Activated naive CD4-positive, alpha-beta T cell treated with anti-CD3 and anti-CD28 coated beads, Interleukin-2, amount 50 U/mL, for 72 hours (primary cell): Measurements from ENCODE around the gene CCDC18. TPM values are rescaled to one million over a fixed set of nuclear protein-coding genes. Genes with fewer than 3 reads are reported as not detected.
"Not testable (repeated sequence)": the region's sequence is repeated elsewhere in the genome, so short reads cannot be mapped to it uniquely, and the experiment has no call there.

Experiments
- ATAC-seq, 2 donors: fragments of 150-1000 bp; cut with Tn5 transposase; 2 replicates each; pipeline ENCODE4 v1.10.0; 2021; ENCODE audit warnings: mild to moderate bottlenecking in 2 of 2, moderate library complexity in 2 of 2
- DNase-seq, 2 donors: peaks; one replicate each; pipeline ENCODE4 v3.0.0; 2021 to 2022; ENCODE audit warnings: low spot score in 2 of 2
- H3K27ac Mint-ChIP-seq, 2 donors: one replicate each; pipeline ENCODE4 v1.8.0; 2022; ENCODE audit warnings: mild to moderate bottlenecking in 2 of 2, mixed read lengths in 2 of 2
- H3K36me3 Mint-ChIP-seq, 2 donors: one replicate each; pipeline ENCODE4 v1.8.0; 2022; ENCODE audit warnings: mixed read lengths in 2 of 2
- H3K9me3 Mint-ChIP-seq, 2 donors: one replicate each; pipeline ENCODE4 v1.8.0; 2022; ENCODE audit warnings: mixed read lengths in 2 of 2
- total RNA-seq, 2 donors: library from RNA; stranded (reverse); gene quantifications; one replicate each; pipeline ENCODE4 v1.2.3, GENCODE V29; 2022

Gene CCDC18
- total RNA-seq, 2 donors from 2014 or later: 9.6 to 22.6 TPM

DNA sequence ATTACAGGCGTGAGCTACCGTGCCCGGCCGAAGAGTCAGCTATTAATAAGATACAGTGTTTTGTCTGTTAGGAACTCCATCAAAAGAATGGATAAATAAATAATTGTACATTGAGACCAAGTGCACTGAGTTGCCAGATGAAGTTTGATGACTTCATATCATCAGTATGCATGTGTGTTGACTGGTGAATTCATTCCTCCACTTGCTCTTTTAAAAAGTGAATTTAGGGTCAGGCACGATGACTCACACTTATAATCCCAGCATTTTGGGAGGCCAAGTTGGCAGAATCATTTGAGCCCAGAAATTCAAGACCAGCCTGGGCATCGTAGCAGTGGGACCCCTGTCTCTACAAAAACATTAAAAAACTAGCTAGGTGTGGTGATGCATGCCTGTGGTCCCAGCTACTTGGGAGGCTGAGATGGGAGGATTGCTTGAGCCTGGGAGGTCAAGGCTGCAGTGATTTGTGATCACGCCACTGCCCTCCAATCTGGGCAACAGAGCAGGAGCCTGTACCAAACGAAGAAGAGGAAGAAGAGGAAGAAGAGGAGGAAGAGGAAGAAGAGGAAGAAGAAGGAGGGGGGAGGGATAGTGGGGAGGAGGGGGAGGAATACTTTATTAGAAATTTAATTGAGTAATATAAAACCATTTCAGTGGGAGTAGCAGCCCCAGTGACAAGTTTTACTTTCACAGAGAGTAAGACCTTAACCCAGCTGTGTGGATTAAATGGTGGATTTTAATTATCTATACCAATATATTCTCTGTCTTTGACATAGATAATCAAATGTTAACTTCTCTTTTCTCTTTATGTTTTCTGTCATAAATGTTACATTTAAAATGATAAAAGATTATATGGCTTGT, 74.9 kb downstream of the CCDC18 start:
- H3K36me3 Mint-ChIP-seq: peaks cover 18 to 31% of the 10 kb centered on the region in 2 donors

DNA sequence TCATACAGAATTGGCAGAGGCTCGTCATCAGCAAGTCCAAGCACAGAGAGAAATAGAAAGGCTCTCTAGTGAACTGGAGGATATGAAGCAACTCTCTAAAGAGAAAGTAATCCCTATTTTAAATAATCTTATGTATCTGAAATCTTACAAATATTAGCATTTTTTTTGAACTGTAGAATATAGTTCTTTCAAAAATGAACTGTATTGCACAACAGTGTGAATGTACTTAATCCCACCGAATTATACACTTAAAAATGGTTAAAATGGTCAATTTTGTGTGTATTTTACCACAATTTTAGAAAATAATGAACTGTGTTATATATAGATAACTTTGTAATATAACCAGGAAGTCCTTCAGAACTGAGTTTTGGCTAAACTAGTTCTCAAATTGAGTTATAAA, 75.9 kb downstream of the CCDC18 start:
- peaks cover 6 to 8% of the 10 kb centered on the region in 2 donors for H3K9me3 Mint-ChIP-seq
- no peak overlapping the region for H3K27ac Mint-ChIP-seq
- ATAC-seq (no peak), DNase-seq (no peak)
- H3K36me3 Mint-ChIP-seq: peaks cover 18 to 30% of the 10 kb centered on the region in 2 donors

More for the DNA sequence above, 74.9 kb downstream of the CCDC18 start:
- DNase-seq: no peak
- peaks cover 6 to 8% of the 10 kb centered on the region in 2 donors for H3K9me3 Mint-ChIP-seq
- no peak overlapping the region for H3K27ac Mint-ChIP-seq
- no peak for ATAC-seq

DNA sequence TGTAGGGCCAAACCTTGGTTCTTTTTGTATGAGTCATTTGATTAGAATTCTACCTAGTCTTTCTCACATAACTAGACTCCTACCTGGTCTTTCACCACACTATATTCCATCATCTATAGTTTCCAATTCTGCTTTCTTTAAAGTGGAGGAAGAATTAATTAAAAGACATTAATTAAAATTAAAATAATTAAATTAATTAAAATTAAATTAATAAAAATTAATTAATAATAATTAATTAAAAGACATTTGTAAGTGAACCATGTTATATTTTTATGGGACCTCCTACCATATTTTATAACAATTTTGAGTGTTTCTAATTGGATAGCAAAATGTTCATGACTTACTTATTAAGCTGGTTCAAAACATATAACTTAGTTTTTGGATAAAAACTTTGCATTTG, 77.4 kb downstream of the CCDC18 start:
- H3K9me3 Mint-ChIP-seq: peaks cover 8 to 11% of the 10 kb centered on the region in 2 donors
- ATAC-seq (no peak), DNase-seq (no peak)
- no peak overlapping the region for H3K27ac Mint-ChIP-seq
- peaks cover 18 to 31% of the 10 kb centered on the region in 2 donors for H3K36me3 Mint-ChIP-seq

DNA sequence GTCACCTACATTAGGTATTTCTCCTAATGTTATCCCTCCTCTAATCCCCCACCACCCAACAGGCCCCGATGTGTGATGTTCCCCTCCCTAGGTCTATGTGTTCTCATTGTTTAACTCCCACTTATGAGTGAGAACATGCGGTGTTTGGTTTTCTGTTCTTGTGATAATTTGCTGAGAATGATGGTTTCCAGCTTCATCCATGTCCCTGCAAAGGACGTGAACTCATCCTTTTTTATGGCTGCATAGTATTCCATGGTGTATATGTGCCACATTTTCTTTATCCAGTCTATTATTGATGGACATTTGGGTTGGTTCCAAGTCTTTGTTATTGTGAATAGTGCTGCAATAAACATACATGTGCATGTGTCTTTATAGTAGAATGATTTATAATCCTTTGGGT, 80.2 kb downstream of the CCDC18 start:
- not testable (repeated sequence) for H3K27ac Mint-ChIP-seq, DNase-seq, ATAC-seq
- Mint-ChIP-seq H3K9me3 (peaks cover 15 to 19% of the 10 kb centered on the region in 2 donors), H3K36me3 (peaks cover 30 to 48% of the 10 kb centered on the region in 2 donors)

DNA sequence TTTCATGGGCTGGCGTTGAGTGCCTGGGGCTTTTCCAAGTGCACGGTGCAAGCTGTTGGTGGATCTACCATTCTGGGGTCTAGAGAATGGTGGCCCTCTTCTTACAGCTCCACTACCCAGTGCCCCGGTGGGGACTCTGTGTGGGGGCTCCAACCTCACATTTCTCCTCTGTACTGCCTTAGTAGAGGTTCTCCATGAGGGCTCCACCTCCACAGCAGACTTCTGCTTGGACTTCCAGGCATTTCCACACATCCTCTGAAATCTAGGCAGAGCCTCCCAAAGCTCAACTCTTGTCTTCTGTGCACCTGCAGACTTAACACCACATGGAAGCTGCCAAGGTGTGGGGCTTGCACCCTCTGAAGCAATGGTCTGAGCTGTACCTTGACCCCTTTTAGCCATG, 82.1 kb downstream of the CCDC18 start:
- ATAC-seq (no peak), DNase-seq (no peak)
- Mint-ChIP-seq H3K36me3 (peaks cover 37 to 67% of the 10 kb centered on the region in 2 donors), H3K9me3 (peaks cover 18 to 24% of the 10 kb centered on the region in 2 donors), H3K27ac (no peak overlapping the region)

DNA sequence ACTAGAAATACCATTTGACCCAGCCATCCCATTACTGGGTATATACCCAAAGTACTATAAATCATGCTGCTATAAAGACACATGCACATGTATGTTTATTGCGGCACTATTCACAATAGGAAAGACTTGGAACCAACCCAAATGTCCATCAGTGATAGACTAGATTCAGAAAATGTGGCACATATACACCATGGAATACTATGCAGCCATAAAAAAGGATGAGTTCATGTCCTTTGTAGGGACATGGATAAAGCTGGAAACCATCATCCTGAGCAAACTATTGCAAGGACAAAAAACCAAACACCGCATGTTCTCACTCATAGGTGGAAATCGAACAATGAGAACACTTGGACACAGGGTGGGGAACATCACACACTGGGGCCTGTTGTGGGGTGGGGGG, 88.4 kb downstream of the CCDC18 start:
- not testable (repeated sequence) for H3K27ac Mint-ChIP-seq, ATAC-seq, DNase-seq, H3K9me3 Mint-ChIP-seq
- H3K36me3 Mint-ChIP-seq: peaks cover 20 to 43% of the 10 kb centered on the region in 2 donors

DNA sequence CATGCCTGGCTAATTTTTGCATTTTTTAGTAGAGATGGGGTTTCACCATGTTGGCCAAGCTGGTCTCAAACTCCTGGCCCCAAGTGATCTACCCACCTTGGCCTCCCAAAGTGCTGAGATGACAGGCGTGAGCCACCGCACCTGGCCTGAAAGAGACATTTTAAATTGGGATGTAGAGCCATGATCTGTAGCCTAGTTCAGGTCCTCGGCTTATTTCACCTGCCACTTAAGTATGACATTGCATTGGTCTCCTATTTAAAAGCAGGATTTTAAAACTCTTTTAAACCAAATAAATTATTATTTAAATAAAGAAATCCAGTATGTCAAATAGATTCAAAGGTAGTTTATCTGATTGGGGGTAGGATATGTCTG, 94.7 kb downstream of the CCDC18 start:
- not testable (repeated sequence) for DNase-seq, H3K9me3 Mint-ChIP-seq, H3K36me3 Mint-ChIP-seq, ATAC-seq, H3K27ac Mint-ChIP-seq

DNA sequence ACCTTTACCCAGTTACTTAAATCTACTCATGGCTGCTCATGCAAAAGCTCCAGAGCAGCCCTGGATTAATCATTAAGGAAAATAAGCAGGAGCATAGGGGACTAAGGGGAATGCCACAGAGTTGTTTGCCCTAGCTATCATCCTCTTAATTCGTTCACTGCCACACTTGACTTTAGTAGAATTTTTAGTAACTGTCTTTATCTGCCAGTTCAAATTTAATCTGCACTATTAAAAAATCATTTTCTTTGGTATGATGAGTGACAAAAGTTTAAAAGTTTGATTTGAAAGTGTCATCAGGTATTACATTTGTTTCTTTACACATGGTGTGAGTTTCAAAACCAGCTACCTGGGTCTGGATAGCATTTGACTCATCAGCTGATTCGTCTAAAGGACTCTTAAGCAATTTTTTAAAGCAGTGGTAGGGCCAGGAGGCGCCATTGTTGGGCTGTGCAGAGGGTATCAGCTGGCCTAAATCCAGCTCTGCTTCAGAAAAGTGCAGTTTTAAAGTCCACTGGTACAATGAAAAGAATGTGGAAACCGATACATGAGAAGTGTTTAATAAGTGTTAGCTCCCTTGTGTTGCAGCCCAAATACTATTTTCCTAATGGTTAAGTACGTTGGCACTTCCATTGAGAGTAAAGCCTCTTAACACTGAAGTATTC, 95.2 kb downstream of the CCDC18 start:
- H3K9me3 Mint-ChIP-seq: peaks cover 6 to 7% of the 10 kb centered on the region in 2 donors
- H3K36me3 Mint-ChIP-seq: peaks cover 9 to 12% of the 10 kb centered on the region in 2 donors
- no peak for ATAC-seq
- no peak for DNase-seq
- H3K27ac Mint-ChIP-seq: no peak overlapping the region

DNA sequence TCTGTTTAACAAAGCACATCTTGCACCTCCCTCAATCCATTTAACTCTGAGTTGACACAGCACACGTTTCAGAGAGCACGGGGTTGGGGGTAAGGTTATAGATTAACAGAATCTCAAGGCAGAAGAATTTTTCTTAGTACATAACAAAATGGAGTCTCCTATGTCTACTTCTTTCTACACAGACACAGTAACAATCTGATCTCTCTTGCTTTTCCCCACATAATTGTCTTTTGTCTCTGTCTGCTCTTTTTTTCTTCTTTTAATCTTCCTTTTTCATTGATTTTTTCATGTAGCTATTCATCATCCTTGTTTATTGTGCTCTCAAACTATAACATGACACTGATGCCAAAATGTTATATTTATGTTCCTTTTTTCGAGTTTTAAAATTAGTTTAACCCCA, 97.0 kb downstream of the CCDC18 start:
- H3K36me3 Mint-ChIP-seq: peaks cover 9 to 14% of the 10 kb centered on the region in 2 donors
- ATAC-seq, H3K9me3 Mint-ChIP-seq, H3K27ac Mint-ChIP-seq, DNase-seq: not testable (repeated sequence)

DNA sequence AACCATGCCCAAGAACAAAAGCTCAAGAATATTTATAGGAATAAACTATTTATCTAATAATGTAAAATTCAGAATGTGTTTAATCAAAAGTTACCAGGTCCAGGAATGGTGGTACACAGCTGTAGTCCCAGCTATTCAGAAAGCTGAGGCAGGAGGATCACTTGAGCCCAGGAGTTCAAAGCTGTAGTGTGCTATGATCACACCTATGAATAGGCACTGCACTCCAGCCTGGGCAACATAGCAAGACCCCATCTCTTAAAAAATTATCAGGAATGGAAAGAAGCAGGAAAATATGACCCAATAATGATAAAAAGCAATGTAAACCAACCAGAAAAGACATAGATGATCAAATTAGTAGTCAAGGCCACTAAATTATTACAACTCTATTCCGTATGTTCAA, 103.0 kb downstream of the CCDC18 start:
- H3K27ac Mint-ChIP-seq: peak overlapping the region in 1 of 2 donors; percentile 18
- peaks cover 21 to 22% of the 10 kb centered on the region in 2 donors for H3K36me3 Mint-ChIP-seq
- ATAC-seq (no peak), DNase-seq (no peak)
- H3K9me3 Mint-ChIP-seq: peaks cover 6 to 7% of the 10 kb centered on the region in 2 donors

DNA sequence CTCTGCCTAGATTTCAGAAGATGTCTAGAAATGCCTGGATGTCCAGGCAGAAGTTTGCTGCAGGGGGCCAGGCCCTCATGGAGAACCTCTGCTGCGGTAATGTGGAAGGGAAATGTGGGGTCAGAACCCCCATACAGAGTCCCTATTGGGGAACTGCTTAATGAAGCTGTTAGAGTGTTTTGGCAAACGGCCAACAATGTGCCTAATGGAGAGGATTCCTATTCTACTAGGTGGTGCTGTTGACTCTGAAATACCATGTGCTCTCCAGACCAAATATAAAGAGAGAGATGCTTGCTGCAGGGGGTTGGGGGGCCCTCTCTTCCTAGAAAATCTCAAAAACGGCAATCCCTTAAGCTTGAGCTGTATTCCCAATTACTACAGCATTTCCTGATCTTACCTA, 108.0 kb downstream of the CCDC18 start:
- peaks cover 21 to 23% of the 10 kb centered on the region in 2 donors for H3K36me3 Mint-ChIP-seq
- H3K9me3 Mint-ChIP-seq: no peaks in the 10 kb centered on the region
- no peak overlapping the region for H3K27ac Mint-ChIP-seq
- no peak for ATAC-seq
- no peak for DNase-seq

DNA sequence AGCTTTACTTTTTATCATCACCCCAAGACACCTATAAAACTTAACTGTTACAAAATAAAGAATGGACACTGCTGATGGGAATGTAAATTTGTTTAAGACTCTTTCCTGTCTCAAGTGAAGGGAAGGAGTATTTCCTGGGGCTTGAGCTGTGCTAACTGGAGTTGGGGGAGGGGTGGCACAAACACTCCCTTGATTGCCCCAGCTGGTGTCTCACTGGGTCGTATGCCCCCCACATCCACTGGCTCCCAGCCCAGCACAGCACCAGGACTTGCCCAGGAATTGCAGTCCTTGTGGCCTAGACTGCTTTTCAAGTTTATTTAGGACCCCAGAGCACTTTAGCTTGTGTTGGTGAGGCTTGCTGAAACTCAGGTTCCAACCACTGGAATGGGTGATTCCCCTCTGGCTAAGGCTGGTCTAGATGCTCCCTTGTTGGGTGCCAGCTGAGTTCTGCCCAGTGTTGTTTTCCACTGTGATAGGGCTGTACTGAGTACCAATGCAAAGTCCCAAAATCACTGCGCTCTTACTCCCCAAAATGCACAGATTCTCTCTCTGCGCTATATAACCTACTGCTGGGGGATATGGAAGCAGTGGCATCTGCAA, 116.1 kb downstream of the CCDC18 start:
- H3K36me3 Mint-ChIP-seq: no peaks in the 10 kb centered on the region
- H3K27ac Mint-ChIP-seq: no peak overlapping the region
- ATAC-seq (no peak), DNase-seq (no peak)
- H3K9me3 Mint-ChIP-seq: no peaks in the 10 kb centered on the region

DNA sequence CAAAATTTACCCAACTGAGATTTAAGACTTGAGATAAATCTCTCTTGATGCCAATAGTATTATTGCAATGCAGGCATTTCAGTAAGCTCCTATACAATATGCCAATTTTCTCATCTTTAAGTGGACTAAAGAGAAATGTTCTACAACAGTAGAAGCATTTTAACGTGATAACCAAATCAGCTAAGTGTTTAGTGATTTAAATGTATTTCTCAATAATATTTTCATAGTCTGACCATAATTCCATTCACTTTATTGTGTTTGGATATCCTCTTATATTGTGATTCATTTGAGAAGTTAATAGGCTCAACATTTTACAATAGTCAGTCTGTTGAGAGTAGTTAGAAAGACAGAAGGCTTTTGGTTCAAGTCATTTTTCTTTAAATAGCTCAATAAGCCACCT, 120.6 kb downstream of the CCDC18 start:
- ATAC-seq (no peak), DNase-seq (no peak)
- H3K36me3 Mint-ChIP-seq: no peaks in the 10 kb centered on the region
- H3K9me3 Mint-ChIP-seq: no peaks in the 10 kb centered on the region
- no peak overlapping the region for H3K27ac Mint-ChIP-seq

DNA sequence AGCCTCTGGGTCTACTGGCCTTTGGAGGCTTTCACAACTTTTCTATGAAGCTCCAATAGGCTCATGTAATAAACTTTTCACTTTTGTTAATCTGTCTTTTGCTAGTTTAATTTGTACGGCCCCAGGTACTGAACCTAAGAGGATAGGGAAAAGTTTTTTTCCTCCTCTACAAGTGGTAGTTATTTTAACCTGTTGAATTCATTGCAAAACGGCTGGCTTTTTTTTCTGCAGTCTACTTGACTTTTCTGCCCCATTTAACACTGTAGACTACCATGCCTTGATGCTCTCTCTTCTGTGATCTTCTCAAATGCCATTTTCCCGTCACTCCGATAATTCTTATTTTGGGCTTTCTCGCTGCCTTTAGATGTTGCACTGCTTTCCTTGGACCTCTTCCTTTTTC, 121.6 kb downstream of the CCDC18 start:
- DNase-seq (no peak), ATAC-seq (no peak)
- Mint-ChIP-seq H3K36me3 (no peaks in the 10 kb centered on the region), H3K27ac (no peak overlapping the region), H3K9me3 (no peaks in the 10 kb centered on the region)

DNA sequence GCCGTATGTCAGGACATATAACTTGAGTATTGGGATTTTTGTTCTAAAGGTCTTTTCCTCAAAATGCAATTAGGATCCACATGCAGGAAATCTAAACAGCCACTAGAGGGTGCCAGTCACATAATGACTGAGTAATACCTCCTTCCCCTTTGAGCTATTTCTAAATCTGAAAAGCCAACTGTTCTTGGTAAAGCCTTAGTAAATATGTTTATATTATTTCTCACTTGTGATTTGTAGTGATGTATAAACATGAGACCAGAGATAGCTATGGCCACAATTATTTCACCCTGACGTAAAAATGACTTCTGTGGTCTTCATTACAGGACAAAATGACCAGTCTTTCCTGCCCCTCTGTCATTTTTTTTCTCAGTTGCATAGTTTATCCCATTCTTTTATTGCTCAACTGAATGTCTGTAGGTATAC, 124.2 kb downstream of the CCDC18 start:
- ATAC-seq: peak; percentile 47 to 63
- Mint-ChIP-seq H3K27ac (no peak overlapping the region), H3K36me3 (no peaks in the 10 kb centered on the region), H3K9me3 (no peaks in the 10 kb centered on the region)
- DNase-seq: peak in 1 of 2 donors; percentile 12

DNA sequence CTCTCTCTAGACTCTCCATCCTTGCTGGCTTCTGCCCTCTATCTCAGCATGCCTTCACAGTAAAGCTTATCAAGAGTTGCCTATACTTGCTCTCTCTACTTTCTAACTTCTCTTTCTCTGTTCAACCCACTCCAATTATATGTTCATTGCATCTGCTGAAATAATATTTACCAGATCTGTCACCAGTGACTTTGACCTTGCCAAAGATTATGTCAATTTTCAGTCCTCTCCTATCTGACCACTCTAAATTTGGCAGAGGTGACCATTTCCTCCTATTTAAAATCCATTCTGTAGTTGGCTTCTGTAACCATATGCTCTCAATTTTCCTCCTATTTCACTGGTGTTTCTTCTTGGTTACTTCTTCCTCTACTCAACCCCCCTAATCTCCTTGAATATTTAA, 126.4 kb downstream of the CCDC18 start:
- no peak for DNase-seq
- no peak for ATAC-seq
- Mint-ChIP-seq H3K9me3 (no peaks in the 10 kb centered on the region), H3K36me3 (no peaks in the 10 kb centered on the region), H3K27ac (no peak overlapping the region)

DNA sequence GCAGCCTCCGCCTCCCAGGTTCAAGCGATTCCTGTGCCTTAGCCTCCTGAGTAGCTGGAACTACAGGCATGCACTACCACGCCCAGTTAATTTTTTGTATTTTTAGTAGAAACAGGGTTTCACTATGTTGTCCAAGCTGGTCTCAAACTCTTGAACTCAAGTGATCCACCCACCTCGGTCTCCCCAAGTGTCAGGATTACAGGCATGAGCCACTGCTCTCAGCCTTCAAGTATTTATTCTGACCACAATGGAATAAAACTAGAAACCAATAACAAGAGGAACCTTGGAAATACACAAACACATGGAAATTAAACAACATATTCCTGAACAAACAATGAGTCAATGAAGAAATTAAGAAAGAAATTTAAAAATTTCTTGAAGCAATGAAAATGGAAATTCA, 132.5 kb downstream of the CCDC18 start:
- Mint-ChIP-seq H3K27ac (no peak overlapping the region), H3K36me3 (no peaks in the 10 kb centered on the region), H3K9me3 (no peaks in the 10 kb centered on the region)
- ATAC-seq (no peak), DNase-seq (no peak)
